Aorta (tissue), 5 donors: ENCODE measurements around the gene PRSS50. TPM values are rescaled to one million over a fixed set of nuclear protein-coding genes. Genes with fewer than 3 reads are reported as not detected.
A peak's percentile ranks its signal among the peaks of the same experiment; 100 is the strongest.
"Not testable (repeated sequence)": the region's sequence is repeated elsewhere in the genome, so short reads cannot be mapped to it uniquely, and the experiment has no call there.

Experiments used
- ATAC-seq: fragments of 200-7000 bp; cut with Tn5 transposase; one replicate; pipeline ENCODE4 v1.9.1; 2022; ENCODE audit warnings: moderate library complexity; ENCODE audit not compliant: low FRiP score
- DNase-seq, 2 donors: peaks; one replicate each; pipeline ENCODE4 v3.0.0-alpha.2; 2020
- H3K27ac ChIP-seq, 2 donors: one replicate each; pipeline ENCODE4 v1.5.1; 2013; ENCODE audit warnings: low read length in 2 of 2, mild to moderate bottlenecking in 2 of 2, moderate library complexity in 2 of 2, control low read depth in 1 of 2, inconsistent platforms in 1 of 2, low read depth in 1 of 2
- H3K27me3 ChIP-seq, 2 donors: one replicate each; pipeline ENCODE4 v1.6.1; 2013; ENCODE audit warnings: control low read depth in 1 of 2, low read length in 1 of 2, mild to moderate bottlenecking in 1 of 2, moderate library complexity in 1 of 2; ENCODE audit not compliant: insufficient read depth in 2 of 2, control insufficient read depth in 1 of 2
- H3K36me3 ChIP-seq, 2 donors: one replicate each; pipeline ENCODE4 v1.6.1; 2013; ENCODE audit warnings: control low read depth in 1 of 2, low read length in 1 of 2, mild to moderate bottlenecking in 1 of 2; ENCODE audit not compliant: insufficient read depth in 2 of 2, control insufficient read depth in 1 of 2
- H3K4me1 ChIP-seq, 2 donors: one replicate each; pipeline ENCODE4 v1.6.1; 2013; ENCODE audit warnings: low read length in 2 of 2, control low read depth in 1 of 2, mild to moderate bottlenecking in 1 of 2, moderate library complexity in 1 of 2; ENCODE audit not compliant: insufficient read depth in 2 of 2, control insufficient read depth in 1 of 2
- H3K4me3 ChIP-seq, 2 donors: one replicate each; pipeline ENCODE4 v1.5.1; 2013; ENCODE audit warnings: low read length in 2 of 2, control low read depth in 1 of 2, mild to moderate bottlenecking in 1 of 2
- H3K9me3 ChIP-seq: one replicate; pipeline ENCODE4 v1.6.1; 2013; ENCODE audit warnings: mild to moderate bottlenecking, low read length; ENCODE audit not compliant: control insufficient read depth
- WGBS, 2 donors: extraction: QIAGEN DNeasy Blood & Tissue Kit; methylation state at CpG; one replicate each; pipeline ENCODE4 v1.1.7; 2013; 5-methylcytosine and 5-hydroxymethylcytosine counted together
- intact Hi-C, 2 donors: fragments of 100-400 bp; cut with DNase I; formaldehyde crosslinking; loops; one replicate each; pipeline versions ENCODE4 v1.14.2 to v1.15.0; 2022
- long read RNA-seq, 2 donors: library from polyadenylated mRNA; unstranded; transcript quantifications; one replicate each; pipeline ENCODE4 v2.0.0, GENCODE V29; 2020 to 2021
- polyA plus RNA-seq, 2 donors: library from polyadenylated mRNA; stranded (reverse); fragments of 200-250 nt; gene quantifications; one replicate each; pipeline ENCODE4 v1.2.3, GENCODE V29; 2013
- total RNA-seq, 2 donors: library from RNA; stranded (reverse); fragmentation: NEBNext Ultra II Directional; extraction: Animal tissue kit (Norgen Biotek cat#: 25700); gene quantifications; one replicate each; pipeline ENCODE4 v1.2.1, GENCODE V29; 2021
- donor health status: healthy with polysubstance abuse.
- donor health status: Bipolar disorder and iron deficiency.
- donor health status: DM: no; HTN: no; CAD: no.
- donor health status: DM: no; HTN: no; CAD: no.
- donor health status: DM: yes; HTN: yes; CAD: no.

Gene PRSS50
- not detected for total RNA-seq
- under 1 TPM in 1 of 2 donors, not detected in 1; 0.31 TPM for polyA plus RNA-seq
- long read RNA-seq, donor 1: 0 reads
- long read RNA-seq, donor 2: 0 reads

- 46 to 52% methylated on average over 40 to 61 of the region's 61 CpGs for WGBS, 2 donors
- no peaks in the 10 kb centered on the region for H3K9me3 ChIP-seq
- no peaks in the 10 kb centered on the region for H3K4me1 ChIP-seq
- peak; percentile 33 to 70 for DNase-seq
- ATAC-seq: no peak
- no peaks in the 10 kb centered on the region for H3K36me3 ChIP-seq
- H3K27me3 ChIP-seq: no peaks in the 10 kb centered on the region
- H3K27ac ChIP-seq: no peak within 1 kb of the TSS
- no peak within 1 kb of the TSS for H3K4me3 ChIP-seq
- intact Hi-C loops: no loop called here
Measured at GRCh38 chr3:46717447-46718231, at the start of gene PRSS50. PRSS50 (minus strand) TSS chr3:46717869; CDS start chr3:46717824, 45 bp downstream.

- WGBS, 2 donors: 88 to 98% methylated on average over 1 of the region's 1 CpG
- no peaks in the 10 kb centered on the region for H3K27me3 ChIP-seq
- intact Hi-C loops: no loop called here
- H3K27ac ChIP-seq: no peak overlapping the region
- H3K36me3 ChIP-seq: no peaks in the 10 kb centered on the region
- H3K9me3 ChIP-seq: peaks cover 6% of the 10 kb centered on the region
- DNase-seq (no peak), ATAC-seq (no peak)
- no peaks in the 10 kb centered on the region for H3K4me1 ChIP-seq
- H3K4me3 ChIP-seq: no peak overlapping the region
Measured at GRCh38 chr3:46764206-46764605, 46.5 kb upstream of the PRSS50 start.

- ATAC-seq: no peak
- Histone ChIP-seq H3K27ac (no peak overlapping the region), H3K9me3 (peaks cover 3% of the 10 kb centered on the region), H3K27me3 (no peaks in the 10 kb centered on the region), H3K4me3 (no peak overlapping the region), H3K4me1 (no peaks in the 10 kb centered on the region), H3K36me3 (no peaks in the 10 kb centered on the region)
- intact Hi-C loops: no loop called here
- no peak for DNase-seq
Measured at GRCh38 chr3:46763178-46763577, 45.5 kb upstream of the PRSS50 start.

GRCh38 chr3:46759239-46760167, 41.8 kb upstream of the PRSS50 start:
- Histone ChIP-seq H3K27me3 (no peaks in the 10 kb centered on the region), H3K4me1 (no peaks in the 10 kb centered on the region), H3K4me3 (no peak overlapping the region), H3K27ac (no peak overlapping the region), H3K9me3 (peaks cover under 1% of the 10 kb centered on the region), H3K36me3 (no peaks in the 10 kb centered on the region)
- ATAC-seq: no peak
- WGBS, 2 donors: 72 to 75% methylated on average over 5 of the region's 5 CpGs
- DNase-seq: no peak
- intact Hi-C loops: no loop called here

- no peaks in the 10 kb centered on the region for H3K36me3 ChIP-seq
- H3K27me3 ChIP-seq: no peaks in the 10 kb centered on the region
- DNase-seq (no peak), ATAC-seq (no peak)
- H3K4me1 ChIP-seq: no peaks in the 10 kb centered on the region
- intact Hi-C loops: no loop called here
- 90% methylated on average over 31 of the region's 31 CpGs for WGBS, 2 donors
- H3K9me3 ChIP-seq: no peaks in the 10 kb centered on the region
- H3K27ac ChIP-seq: no peak overlapping the region
- no peak overlapping the region for H3K4me3 ChIP-seq
Measured at GRCh38 chr3:46756642-46757041, 39.0 kb upstream of the PRSS50 start.

GRCh38 chr3:46755646-46756045, 38.0 kb upstream of the PRSS50 start:
- H3K4me3 ChIP-seq: no peak overlapping the region
- no peak overlapping the region for H3K27ac ChIP-seq
- H3K4me1 ChIP-seq: no peaks in the 10 kb centered on the region
- no peaks in the 10 kb centered on the region for H3K9me3 ChIP-seq
- intact Hi-C loops: no loop called here
- WGBS, 2 donors: 91 to 93% methylated on average over 6 of the region's 6 CpGs
- ATAC-seq (no peak), DNase-seq (no peak)
- H3K27me3 ChIP-seq: no peaks in the 10 kb centered on the region
- no peaks in the 10 kb centered on the region for H3K36me3 ChIP-seq

GRCh38 chr3:46753127-46753526, 35.5 kb upstream of the PRSS50 start:
- WGBS, 2 donors: 84 to 86% methylated on average over 6 of the region's 6 CpGs
- H3K9me3 ChIP-seq, DNase-seq, intact Hi-C loops, H3K4me3 ChIP-seq, H3K27ac ChIP-seq, H3K36me3 ChIP-seq, H3K27me3 ChIP-seq, ATAC-seq, H3K4me1 ChIP-seq: not testable (repeated sequence)

GRCh38 chr3:46750555-46751038, 32.9 kb upstream of the PRSS50 start:
- Histone ChIP-seq H3K36me3 (no peaks in the 10 kb centered on the region), H3K4me3 (no peak overlapping the region), H3K27ac (no peak overlapping the region), H3K4me1 (no peaks in the 10 kb centered on the region), H3K27me3 (no peaks in the 10 kb centered on the region), H3K9me3 (no peaks in the 10 kb centered on the region)
- no peak for DNase-seq
- no peak for ATAC-seq
- WGBS, 2 donors: 87 to 94% methylated on average over 37 to 41 of the region's 41 CpGs
- intact Hi-C loops: no loop called here
